HG03520 (cell line): Measurements from ENCODE around the gene POLL.

Experiments used
- ATAC-seq: cut with Tn5 transposase; IDR thresholded peaks from one replicate; pipeline ENCODE4 v1.9.1; 2021; ENCODE audit warnings: mild to moderate bottlenecking, moderate library complexity; ENCODE audit not compliant: unreplicated experiment

The POLL gene

GRCh38 chr10:101561068-101561915 lies 26.8 kb downstream of the POLL start:
- no peak for ATAC-seq

GRCh38 chr10:101560298-101561067 lies 27.6 kb downstream of the POLL start:
- ATAC-seq, result no peak

- ATAC-seq, result no peak
These were observed 28.3 kb downstream of the POLL start for GRCh38 chr10:101559596-101560297.

GRCh38 chr10:101558671-101559595 lies 29.1 kb downstream of the POLL start:
- ATAC-seq, result no peak

GRCh38 chr10:101558204-101558603 lies 29.9 kb downstream of the POLL start:
- ATAC-seq, result no peak

- no peak for ATAC-seq
These were observed 30.5 kb downstream of the POLL start for GRCh38 chr10:101557541-101557940.

GRCh38 chr10:101552442-101552841 lies 35.6 kb downstream of the POLL start:
- no peak for ATAC-seq

GRCh38 chr10:101550965-101551364 lies 37.1 kb downstream of the POLL start:
- no peak for ATAC-seq

GRCh38 chr10:101545898-101546297 lies 42.2 kb downstream of the POLL start:
- ATAC-seq, result no peak

GRCh38 chr10:101538446-101538845 lies 49.6 kb downstream of the POLL start:
- ATAC-seq, result no peak

GRCh38 chr10:101536800-101537199 lies 51.3 kb downstream of the POLL start:
- no peak for ATAC-seq

- ATAC-seq, result no peak
These were observed 52.1 kb downstream of the POLL start for GRCh38 chr10:101535949-101536348.

GRCh38 chr10:101529725-101530553 lies 58.1 kb downstream of the POLL start:
- ATAC-seq, result no peak

GRCh38 chr10:101529207-101529606 lies 58.9 kb downstream of the POLL start:
- no peak for ATAC-seq
